SK-N-SH (cell line): ENCODE data around the gene HSPB7. TPM values are rescaled to one million over a fixed set of nuclear protein-coding genes. Genes with fewer than 3 reads are reported as not detected.

ENCODE experiments used
- CTCF ChIA-PET: fragments of 300-600, 350-600 bp; formaldehyde crosslinking; extraction: SDS; loops from one replicate; lab custom pipeline; 2021; lab: Yijun Ruan, JAX
- POLR2A ChIA-PET: fragments of 350-600 bp; sonication (Branson Sonifier 250); formaldehyde crosslinking; extraction: SDS; loops from one replicate; lab custom pipeline; 2020; ENCODE audit warnings: antibody characterized with exemption, inconsistent platforms; lab: Yijun Ruan, JAX
- DNase-seq: peaks from one replicate; pipeline ENCODE4 v3.0.0; 2012
- H2AFZ ChIP-seq: fragments of 200-600 bp; sonication (generic); 2 replicates; pipeline ENCODE4 v1.8.1; 2016; ENCODE audit warnings: antibody characterized with exemption, mild to moderate bottlenecking, low read depth
- H3F3A ChIP-seq: fragments of 200-600 bp; sonication (generic); replicated peaks from 2 replicates; pipeline ENCODE3; 2016; ENCODE audit warnings: antibody characterized with exemption, mild to moderate bottlenecking; ENCODE audit not compliant: insufficient read depth
- H3K27ac ChIP-seq, 2 experiments: fragments of 200-500 bp in 1 of 2; fragments of 200-600 bp in 1 of 2; sonication (Bioruptor generic) in 1 of 2; sonication (generic), shearing (Covaris generic) in 1 of 2; 2 replicates each; pipeline versions ENCODE4 v1.5.1 to v1.6.1; 2014 to 2016; ENCODE audit warnings: low read depth in 2 of 2, inconsistent platforms in 1 of 2, low read length in 1 of 2, mild to moderate bottlenecking in 1 of 2, mixed read lengths in 1 of 2
- H3K27me3 ChIP-seq: fragments of 200-600 bp; sonication (generic), shearing (Covaris generic); 2 replicates; pipeline ENCODE4 v1.6.1; 2016; ENCODE audit warnings: mixed run types; ENCODE audit not compliant: insufficient read depth
- H3K36me3 ChIP-seq, 2 experiments: fragments of 200-500 bp in 1 of 2; fragments of 200-600 bp in 1 of 2; sonication (Bioruptor generic) in 1 of 2; sonication (generic) in 1 of 2; replicated peaks in 1 of 2; 2 replicates each; pipeline versions ENCODE3 to v1.5.1; 2014 to 2016; ENCODE audit warnings: low read length in 1 of 2, mild to moderate bottlenecking in 1 of 2; ENCODE audit not compliant: insufficient read depth in 2 of 2, control insufficient read depth in 1 of 2
- H3K4me1 ChIP-seq, 2 experiments: fragments of 200-500 bp in 1 of 2; fragments of 200-600 bp in 1 of 2; sonication (Bioruptor generic) in 1 of 2; sonication (generic), shearing (Covaris generic) in 1 of 2; 2 replicates each; pipeline versions ENCODE4 v1.5.1 to v1.6.1; 2014 to 2016; ENCODE audit warnings: low read depth in 1 of 2, low read length in 1 of 2, mixed run types in 1 of 2; ENCODE audit not compliant: insufficient read depth in 2 of 2, control insufficient read depth in 1 of 2
- H3K4me2 ChIP-seq: fragments of 200-600 bp; sonication (generic), shearing (Covaris generic); 2 replicates; pipeline ENCODE4 v1.6.1; 2017; ENCODE audit warnings: mixed run types
- H3K4me3 ChIP-seq, 2 experiments: fragments of 200-500 bp in 1 of 2; fragments of 200-600 bp in 1 of 2; sonication (Bioruptor generic) in 1 of 2; sonication (generic), shearing (Covaris generic) in 1 of 2; 2 replicates each; pipeline versions ENCODE4 v1.5.1 to v1.8.1; 2014 to 2016; ENCODE audit warnings: low read depth in 2 of 2, inconsistent platforms in 1 of 2, low read length in 1 of 2, mild to moderate bottlenecking in 1 of 2, mixed read lengths in 1 of 2, moderate library complexity in 1 of 2
- H3K79me2 ChIP-seq: fragments of 200-600 bp; sonication (generic); 2 replicates; pipeline ENCODE4 v1.8.1; 2017; ENCODE audit warnings: mild to moderate bottlenecking; ENCODE audit not compliant: insufficient read depth
- H3K9ac ChIP-seq: fragments of 200-600 bp; sonication (generic); 2 replicates; pipeline ENCODE4 v1.6.1; 2017; ENCODE audit warnings: mixed run types
- H3K9me2 ChIP-seq: fragments of 200-600 bp; sonication (generic); 2 replicates; pipeline ENCODE4 v1.6.1; 2017; ENCODE audit warnings: mixed run types
- H3K9me3 ChIP-seq: fragments of 200-600 bp; sonication (generic); 2 replicates; pipeline ENCODE4 v1.6.1; 2017; ENCODE audit warnings: mixed run types, mild to moderate bottlenecking, moderate library complexity
- H4K20me1 ChIP-seq: fragments of 200-600 bp; sonication (generic); 2 replicates; pipeline ENCODE4 v1.6.1; 2017; ENCODE audit warnings: mild to moderate bottlenecking, mixed run types; ENCODE audit not compliant: insufficient read depth
- CHD2 ChIP-seq: fragments of 150-350 bp; IDR thresholded peaks from 2 replicates; pipeline ENCODE4 v1.6.1; 2018; ENCODE audit warnings: low read length; ENCODE audit not compliant: partially characterized antibody
- EP300 ChIP-seq, 2 experiments: IDR thresholded peaks; 2 replicates each; pipeline versions ENCODE4 v1.4.0 to v1.6.1; 2012; ENCODE audit warnings: borderline replicate concordance in 1 of 2, low read depth in 1 of 2, low read length in 1 of 2
- EZH2phosphoT487 ChIP-seq: fragments of 200-600 bp; sonication (generic); IDR thresholded peaks from 2 replicates; pipeline ENCODE4 v1.6.1; 2017; ENCODE audit warnings: low read depth, mixed run types, mild to moderate bottlenecking, antibody characterized with exemption, moderate library complexity, borderline replicate concordance
- FOXM1 ChIP-seq: IDR thresholded peaks from 2 replicates; pipeline ENCODE4 v1.4.0; 2012; ENCODE audit warnings: low read depth, mild to moderate bottlenecking
- GABPA ChIP-seq: IDR thresholded peaks from 2 replicates; pipeline ENCODE4 v1.4.0; 2012; ENCODE audit warnings: low read depth, mild to moderate bottlenecking
- MXI1 ChIP-seq: IDR thresholded peaks from 2 replicates; pipeline ENCODE4 v1.6.1; 2012; ENCODE audit warnings: mild to moderate bottlenecking, low read depth, low read length, improper control_type of control experiment
- NFIC ChIP-seq: IDR thresholded peaks from 2 replicates; pipeline ENCODE4 v1.4.0; 2012; ENCODE audit warnings: borderline replicate concordance
- NRF1 ChIP-seq: IDR thresholded peaks from 2 replicates; pipeline ENCODE4 v1.6.1; 2012; ENCODE audit warnings: low read depth, mild to moderate bottlenecking, low read length
- POLR2AphosphoS5 ChIP-seq: IDR thresholded peaks from 2 replicates; pipeline ENCODE4 v1.6.1; 2012; ENCODE audit warnings: low read depth, low read length
- RAD21 ChIP-seq: IDR thresholded peaks from 2 replicates; pipeline ENCODE4 v1.6.1; 2012; ENCODE audit warnings: mild to moderate bottlenecking, low read length
- RCOR1 ChIP-seq: fragments of 150-350 bp; IDR thresholded peaks from 2 replicates; pipeline ENCODE4 v1.6.1; 2017; ENCODE audit warnings: antibody characterized with exemption, low read length
- REST ChIP-seq: IDR thresholded peaks from 2 replicates; pipeline ENCODE4 v1.6.1; 2012; ENCODE audit warnings: mild to moderate bottlenecking, low read depth, low read length, moderate library complexity
- RXRA ChIP-seq: IDR thresholded peaks from 2 replicates; pipeline ENCODE4 v1.4.0; 2012; ENCODE audit warnings: low read depth, mild to moderate bottlenecking, borderline replicate concordance
- SMC3 ChIP-seq: IDR thresholded peaks from 2 replicates; pipeline ENCODE4 v1.6.1; 2012; ENCODE audit warnings: low read depth, low read length, improper control_type of control experiment
- TCF12 ChIP-seq: IDR thresholded peaks from 2 replicates; pipeline ENCODE4 v1.4.0; 2012
- YY1 ChIP-seq: IDR thresholded peaks from 2 replicates; pipeline ENCODE4 v1.4.0; 2012; ENCODE audit warnings: low read depth, mild to moderate bottlenecking
- WGBS: methylation state at CpG from one replicate; pipeline ENCODE4 v1.1.6; 2017; ENCODE audit warnings: low lambda C conversion rate; 5-methylcytosine and 5-hydroxymethylcytosine counted together
- polyA plus RNA-seq, 3 experiments: library from polyadenylated mRNA; depleted of rRNA; stranded (reverse); fragments of >200 nt; gene quantifications; 2 replicates each; pipeline ENCODE4 v1.2.3, GENCODE V29; 2012
- TF ChIP-seq, protein P1 (sequence below): fragments of 200-600 bp; sonication (generic); IDR thresholded peaks from 2 replicates; pipeline ENCODE4 v1.6.1; 2017; ENCODE audit warnings: antibody characterized with exemption, mild to moderate bottlenecking, moderate library complexity
- TF ChIP-seq, protein P2 (sequence below): IDR thresholded peaks from 2 replicates; pipeline ENCODE4 v1.4.0; 2012; ENCODE audit warnings: low read depth, borderline replicate concordance
- TF ChIP-seq, protein P3 (sequence below): fragments of 150-350 bp; IDR thresholded peaks from 2 replicates; pipeline ENCODE4 v1.6.1; 2017; ENCODE audit warnings: antibody characterized with exemption, low read length, low read depth, borderline replicate concordance
- TF ChIP-seq, protein P4 (sequence below): IDR thresholded peaks from 2 replicates; pipeline ENCODE4 v1.4.0; 2012; ENCODE audit warnings: low read depth

The HSPB7 gene
- polyA plus RNA-seq, 1 of the 3 experiments (the other 2 are of a cell fraction), result 0.05 TPM

GRCh38 chr1:16009030-16009460, 8.8 kb downstream of the HSPB7 start (continued):
- TF ChIP-seq, protein P1, sequence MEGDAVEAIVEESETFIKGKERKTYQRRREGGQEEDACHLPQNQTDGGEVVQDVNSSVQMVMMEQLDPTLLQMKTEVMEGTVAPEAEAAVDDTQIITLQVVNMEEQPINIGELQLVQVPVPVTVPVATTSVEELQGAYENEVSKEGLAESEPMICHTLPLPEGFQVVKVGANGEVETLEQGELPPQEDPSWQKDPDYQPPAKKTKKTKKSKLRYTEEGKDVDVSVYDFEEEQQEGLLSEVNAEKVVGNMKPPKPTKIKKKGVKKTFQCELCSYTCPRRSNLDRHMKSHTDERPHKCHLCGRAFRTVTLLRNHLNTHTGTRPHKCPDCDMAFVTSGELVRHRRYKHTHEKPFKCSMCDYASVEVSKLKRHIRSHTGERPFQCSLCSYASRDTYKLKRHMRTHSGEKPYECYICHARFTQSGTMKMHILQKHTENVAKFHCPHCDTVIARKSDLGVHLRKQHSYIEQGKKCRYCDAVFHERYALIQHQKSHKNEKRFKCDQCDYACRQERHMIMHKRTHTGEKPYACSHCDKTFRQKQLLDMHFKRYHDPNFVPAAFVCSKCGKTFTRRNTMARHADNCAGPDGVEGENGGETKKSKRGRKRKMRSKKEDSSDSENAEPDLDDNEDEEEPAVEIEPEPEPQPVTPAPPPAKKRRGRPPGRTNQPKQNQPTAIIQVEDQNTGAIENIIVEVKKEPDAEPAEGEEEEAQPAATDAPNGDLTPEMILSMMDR, result peak; percentile 97
- TF ChIP-seq POLR2AphosphoS5, result no peak
- TF ChIP-seq REST, result no peak
- TF ChIP-seq EZH2phosphoT487, result no peak

DNA sequence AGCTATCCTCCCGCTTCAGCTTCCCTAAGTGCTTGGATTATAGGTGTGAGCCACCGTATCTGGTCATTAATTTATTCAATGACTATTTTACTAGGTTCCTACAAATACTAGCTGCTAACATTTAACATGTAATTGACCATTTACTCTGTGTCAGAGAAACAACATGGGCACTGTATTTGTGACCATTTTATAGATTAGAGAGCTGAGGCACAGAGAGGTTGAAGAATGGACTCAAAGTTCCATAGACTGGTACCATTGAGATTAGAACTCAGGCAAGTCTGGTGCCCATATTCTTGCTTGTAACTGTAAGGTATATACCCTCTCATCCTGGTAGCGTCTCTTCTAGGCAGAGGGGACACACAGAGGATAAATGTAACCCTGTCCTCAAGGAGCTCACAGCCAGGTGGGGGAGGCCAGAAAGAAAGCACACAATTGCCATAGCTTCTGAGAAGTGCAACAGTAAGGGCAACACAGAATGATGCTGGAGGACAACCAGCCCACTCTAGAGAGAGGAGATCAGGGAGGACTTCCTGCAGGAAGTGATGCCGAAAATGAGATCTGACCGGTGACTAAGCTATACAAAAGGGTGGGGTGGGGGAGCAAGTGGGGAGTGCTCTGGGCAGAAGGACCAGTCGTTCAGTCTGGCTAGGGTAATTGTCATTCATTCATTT, 10.0 kb downstream of the HSPB7 start:
- no peak overlapping the region for H3K27ac ChIP-seq
- H3K27me3 ChIP-seq, result no peaks in the 10 kb centered on the region
- no peak for DNase-seq
- H3K4me1 ChIP-seq, result no peaks in the 10 kb centered on the region; a peak in 1 of 4 replicates
- H3K79me2 ChIP-seq, result no peaks in the 10 kb centered on the region
- WGBS, result 81% methylated on average over 6 of the region's 6 CpGs
- H4K20me1 ChIP-seq, result no peaks in the 10 kb centered on the region
- H3K9ac ChIP-seq, result no peak overlapping the region
- no peaks in the 10 kb centered on the region for H3K9me3 ChIP-seq
- no peak overlapping the region for H3K4me2 ChIP-seq
- TF ChIP-seq, protein P2, sequence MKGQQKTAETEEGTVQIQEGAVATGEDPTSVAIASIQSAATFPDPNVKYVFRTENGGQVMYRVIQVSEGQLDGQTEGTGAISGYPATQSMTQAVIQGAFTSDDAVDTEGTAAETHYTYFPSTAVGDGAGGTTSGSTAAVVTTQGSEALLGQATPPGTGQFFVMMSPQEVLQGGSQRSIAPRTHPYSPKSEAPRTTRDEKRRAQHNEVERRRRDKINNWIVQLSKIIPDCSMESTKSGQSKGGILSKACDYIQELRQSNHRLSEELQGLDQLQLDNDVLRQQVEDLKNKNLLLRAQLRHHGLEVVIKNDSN, result no peak
- no peak for TF ChIP-seq RCOR1
- TF ChIP-seq TCF12, result no peak
- no peak for TF ChIP-seq GABPA
- TF ChIP-seq NRF1, result no peak
- TF ChIP-seq RXRA, result no peak
- no peak for TF ChIP-seq NFIC
- no peak for TF ChIP-seq YY1
- no peak for TF ChIP-seq SMC3
- TF ChIP-seq, protein P3, sequence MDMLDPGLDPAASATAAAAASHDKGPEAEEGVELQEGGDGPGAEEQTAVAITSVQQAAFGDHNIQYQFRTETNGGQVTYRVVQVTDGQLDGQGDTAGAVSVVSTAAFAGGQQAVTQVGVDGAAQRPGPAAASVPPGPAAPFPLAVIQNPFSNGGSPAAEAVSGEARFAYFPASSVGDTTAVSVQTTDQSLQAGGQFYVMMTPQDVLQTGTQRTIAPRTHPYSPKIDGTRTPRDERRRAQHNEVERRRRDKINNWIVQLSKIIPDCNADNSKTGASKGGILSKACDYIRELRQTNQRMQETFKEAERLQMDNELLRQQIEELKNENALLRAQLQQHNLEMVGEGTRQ, result no peak
- TF ChIP-seq EP300 (IDR thresholded peaks at IDR 0.05; ENCODE audit: borderline replicate concordance in 1 of 2, low read depth in 1 of 2, low read length in 1 of 2), result no peak
- no peak for TF ChIP-seq FOXM1
- TF ChIP-seq, protein P1, result no peak
- TF ChIP-seq, protein P4, sequence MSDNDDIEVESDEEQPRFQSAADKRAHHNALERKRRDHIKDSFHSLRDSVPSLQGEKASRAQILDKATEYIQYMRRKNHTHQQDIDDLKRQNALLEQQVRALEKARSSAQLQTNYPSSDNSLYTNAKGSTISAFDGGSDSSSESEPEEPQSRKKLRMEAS, result no peak
- no peak for TF ChIP-seq MXI1
- no peak for TF ChIP-seq EZH2phosphoT487
- TF ChIP-seq CHD2, result no peak
- TF ChIP-seq RAD21, result no peak
- H2AFZ ChIP-seq, result no peak overlapping the region
- no peak overlapping the region for H3K4me3 ChIP-seq
- no peaks in the 10 kb centered on the region for H3K9me2 ChIP-seq
- POLR2A ChIA-PET, result no interaction called here
- H3K36me3 ChIP-seq, result no peaks in the 10 kb centered on the region
- no peaks in the 10 kb centered on the region for H3F3A ChIP-seq
- CTCF ChIA-PET, result interaction anchor here (0.7 to 6.1 kb wide), 18 partner anchors 10 to 216 kb away, joined by 3 to 58 read pairs (median 3); partner anchors contain the start of genes FAM131C and HSPB7
